Choroid plexus epithelial cell (primary cell): ENCODE data around the gene OR2W1.

Experiments used
- DNase-seq: peaks from one replicate; pipeline ENCODE4 v3.0.0-alpha.2; 2010; ENCODE audit warnings: low read depth
- H3K4me3 ChIP-seq: 2 replicates; pipeline ENCODE4 v1.5.1; 2011; ENCODE audit warnings: low read depth, mild to moderate bottlenecking, control low read depth, low read length, moderate library complexity
- TF ChIP-seq, protein P1 (sequence below): conservative IDR thresholded peaks from 2 replicates; pipeline ENCODE4 v1.5.1; 2011; ENCODE audit warnings: low read depth, mild to moderate bottlenecking, control low read depth, inconsistent platforms, low read length, moderate library complexity

The OR2W1 gene

DNA sequence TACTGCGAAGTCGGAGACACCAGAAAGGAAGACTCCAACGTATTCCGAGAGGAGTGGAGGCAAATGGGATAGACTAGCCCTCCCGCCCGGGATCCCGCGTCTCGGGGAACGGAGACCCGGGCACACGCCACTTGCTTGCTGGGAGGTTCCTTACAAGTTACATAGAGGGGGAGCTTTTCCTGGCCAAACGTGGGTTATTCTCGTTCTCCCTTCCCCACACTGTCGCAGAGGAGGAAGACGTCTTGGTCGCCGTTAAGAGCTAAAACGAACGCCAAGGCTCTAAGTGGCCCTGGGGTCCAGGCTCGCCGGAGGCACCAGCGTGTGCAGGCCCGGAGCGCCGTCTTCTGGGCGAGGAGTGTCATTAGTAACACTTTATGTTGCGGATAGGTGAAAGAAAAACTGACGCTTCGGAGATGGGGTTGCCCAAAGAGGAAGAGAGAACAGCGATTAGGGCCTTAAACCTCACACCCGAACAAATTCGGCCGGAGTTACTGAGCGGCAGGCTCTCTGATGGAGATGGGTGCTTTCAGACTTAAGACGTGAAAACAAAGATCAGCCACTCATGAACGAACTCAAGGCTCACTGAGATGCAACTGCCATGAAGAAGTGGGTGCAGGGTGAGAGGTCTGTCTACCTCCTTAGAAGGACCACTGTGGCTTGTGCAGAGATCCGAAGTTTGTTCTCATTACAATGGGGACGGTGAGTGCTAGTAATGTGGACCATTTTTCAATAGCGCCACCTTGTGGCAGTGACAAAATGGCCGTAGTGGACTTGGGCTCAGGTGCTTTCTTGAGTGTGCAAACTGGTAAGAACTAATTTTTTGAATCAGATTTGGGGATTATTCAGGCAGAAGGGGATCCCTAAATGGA, 28.2 kb downstream of the OR2W1 start:
- TF ChIP-seq, protein P1, sequence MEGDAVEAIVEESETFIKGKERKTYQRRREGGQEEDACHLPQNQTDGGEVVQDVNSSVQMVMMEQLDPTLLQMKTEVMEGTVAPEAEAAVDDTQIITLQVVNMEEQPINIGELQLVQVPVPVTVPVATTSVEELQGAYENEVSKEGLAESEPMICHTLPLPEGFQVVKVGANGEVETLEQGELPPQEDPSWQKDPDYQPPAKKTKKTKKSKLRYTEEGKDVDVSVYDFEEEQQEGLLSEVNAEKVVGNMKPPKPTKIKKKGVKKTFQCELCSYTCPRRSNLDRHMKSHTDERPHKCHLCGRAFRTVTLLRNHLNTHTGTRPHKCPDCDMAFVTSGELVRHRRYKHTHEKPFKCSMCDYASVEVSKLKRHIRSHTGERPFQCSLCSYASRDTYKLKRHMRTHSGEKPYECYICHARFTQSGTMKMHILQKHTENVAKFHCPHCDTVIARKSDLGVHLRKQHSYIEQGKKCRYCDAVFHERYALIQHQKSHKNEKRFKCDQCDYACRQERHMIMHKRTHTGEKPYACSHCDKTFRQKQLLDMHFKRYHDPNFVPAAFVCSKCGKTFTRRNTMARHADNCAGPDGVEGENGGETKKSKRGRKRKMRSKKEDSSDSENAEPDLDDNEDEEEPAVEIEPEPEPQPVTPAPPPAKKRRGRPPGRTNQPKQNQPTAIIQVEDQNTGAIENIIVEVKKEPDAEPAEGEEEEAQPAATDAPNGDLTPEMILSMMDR, result peak; percentile 91
- DNase-seq, result peak; percentile 88
- H3K4me3 ChIP-seq, result peak overlapping the region; percentile 60

DNA sequence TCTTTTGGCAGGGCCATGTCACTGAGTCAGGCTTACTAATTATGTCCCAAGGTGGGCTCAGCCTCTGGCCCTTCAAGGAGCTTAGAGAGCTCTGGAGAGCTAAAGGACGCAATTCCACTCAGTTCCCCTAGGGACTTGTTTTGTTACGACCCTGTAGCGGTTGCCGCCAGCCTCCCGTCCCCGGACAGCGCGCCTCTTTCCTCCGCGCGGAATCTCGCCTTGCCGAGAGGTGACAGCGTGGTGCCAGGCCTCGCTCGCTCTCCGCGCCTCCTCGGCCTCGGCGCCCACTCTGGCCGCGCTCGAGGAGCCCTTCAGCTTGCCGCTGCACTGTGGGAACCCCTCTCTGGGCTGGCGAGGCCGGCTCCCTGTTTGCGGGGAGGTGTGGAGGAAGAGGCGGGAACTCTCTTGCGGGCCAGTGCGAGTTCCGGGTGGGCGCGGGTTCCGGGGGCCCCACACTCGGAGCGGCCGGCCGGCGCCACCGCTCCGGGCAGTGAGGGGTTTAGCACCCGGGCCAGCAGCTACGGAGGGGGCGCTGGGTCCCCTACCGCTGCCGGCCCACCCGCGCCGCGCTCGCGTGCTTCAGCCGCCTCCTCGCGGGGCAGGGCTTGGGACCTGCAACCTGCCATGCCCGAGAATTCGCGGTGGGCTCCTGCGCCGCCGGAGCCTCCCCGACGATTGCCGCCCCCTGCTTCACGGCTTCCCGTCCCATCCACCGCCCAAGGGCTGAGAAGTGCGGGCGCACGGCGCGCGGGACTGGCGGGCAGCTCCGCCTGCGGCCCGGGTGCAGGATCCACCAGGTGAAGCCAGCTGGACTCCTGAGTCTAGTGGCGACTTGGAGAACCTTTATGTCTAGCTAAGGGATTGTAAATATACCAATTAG, 30.0 kb downstream of the OR2W1 start:
- peak overlapping the region; percentile 44 for H3K4me3 ChIP-seq
- TF ChIP-seq, protein P1, result peak; percentile 29
- peak; percentile 26 for DNase-seq

DNA sequence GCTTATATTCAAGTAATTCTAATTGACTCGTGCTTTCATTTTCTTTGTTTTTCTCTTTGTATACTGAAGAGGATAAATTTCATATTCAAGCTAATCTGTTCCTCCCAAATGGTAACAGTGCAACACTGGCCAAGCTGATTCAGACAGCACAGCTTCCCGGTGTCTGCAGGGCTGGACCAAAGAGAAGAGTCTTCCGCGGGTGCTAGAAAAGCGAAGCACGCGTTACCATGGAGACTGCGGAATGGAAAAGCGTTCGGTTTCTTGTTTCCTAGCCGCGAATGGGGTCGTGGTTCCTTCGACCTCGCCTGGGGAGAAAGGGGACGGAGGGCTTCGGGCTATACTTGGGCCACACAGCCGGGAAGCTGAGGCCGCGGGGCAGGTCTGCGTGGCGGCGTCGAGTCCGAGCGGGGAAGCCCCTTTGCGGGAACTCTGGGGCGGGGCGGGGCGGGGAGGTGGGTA, 33.7 kb downstream of the OR2W1 start:
- peak; percentile 74 for DNase-seq
- TF ChIP-seq, protein P1, result no peak
- peak overlapping the region; percentile 70 for H3K4me3 ChIP-seq

DNA sequence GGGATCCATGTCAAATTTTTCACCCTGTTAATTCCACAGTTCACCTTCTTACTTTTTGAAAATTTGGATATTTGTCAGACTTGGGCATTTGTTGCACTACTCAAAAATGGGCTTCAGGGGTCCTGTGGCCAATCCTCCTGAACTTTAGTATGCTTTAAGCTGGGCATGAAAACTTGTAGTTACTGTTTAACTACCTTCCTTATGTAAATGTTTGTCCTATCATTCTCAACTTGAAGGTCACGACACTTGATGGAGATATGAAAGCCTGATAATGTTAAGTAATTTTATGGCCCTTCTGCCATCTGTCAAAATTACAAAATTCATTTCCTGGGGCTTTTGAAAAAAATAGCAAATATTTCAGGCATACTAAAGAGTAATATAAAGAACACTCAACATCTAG, 35.6 kb downstream of the OR2W1 start:
- H3K4me3 ChIP-seq, result no peak overlapping the region
- TF ChIP-seq, protein P1, result no peak
- DNase-seq, result no peak

DNA sequence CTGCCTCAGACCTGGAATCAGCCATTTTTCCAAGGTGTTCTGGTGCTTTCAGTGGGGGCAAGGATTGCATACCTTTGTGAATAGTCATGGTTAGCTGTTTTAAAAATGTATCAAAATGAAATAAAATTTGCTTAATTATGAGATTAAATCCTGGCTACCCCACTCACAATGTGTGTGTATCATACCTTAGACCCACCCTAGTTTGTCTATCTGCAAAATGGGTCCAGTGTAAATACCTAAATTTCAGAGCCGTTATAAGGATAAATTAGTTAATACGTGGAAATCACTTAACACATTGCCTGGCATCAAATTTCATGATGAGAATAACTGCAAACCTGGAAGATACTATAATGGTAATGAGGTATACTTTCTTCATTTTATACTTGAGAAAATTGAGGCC, 36.9 kb downstream of the OR2W1 start:
- no peak overlapping the region for H3K4me3 ChIP-seq
- TF ChIP-seq, protein P1, result no peak
- no peak for DNase-seq

DNA sequence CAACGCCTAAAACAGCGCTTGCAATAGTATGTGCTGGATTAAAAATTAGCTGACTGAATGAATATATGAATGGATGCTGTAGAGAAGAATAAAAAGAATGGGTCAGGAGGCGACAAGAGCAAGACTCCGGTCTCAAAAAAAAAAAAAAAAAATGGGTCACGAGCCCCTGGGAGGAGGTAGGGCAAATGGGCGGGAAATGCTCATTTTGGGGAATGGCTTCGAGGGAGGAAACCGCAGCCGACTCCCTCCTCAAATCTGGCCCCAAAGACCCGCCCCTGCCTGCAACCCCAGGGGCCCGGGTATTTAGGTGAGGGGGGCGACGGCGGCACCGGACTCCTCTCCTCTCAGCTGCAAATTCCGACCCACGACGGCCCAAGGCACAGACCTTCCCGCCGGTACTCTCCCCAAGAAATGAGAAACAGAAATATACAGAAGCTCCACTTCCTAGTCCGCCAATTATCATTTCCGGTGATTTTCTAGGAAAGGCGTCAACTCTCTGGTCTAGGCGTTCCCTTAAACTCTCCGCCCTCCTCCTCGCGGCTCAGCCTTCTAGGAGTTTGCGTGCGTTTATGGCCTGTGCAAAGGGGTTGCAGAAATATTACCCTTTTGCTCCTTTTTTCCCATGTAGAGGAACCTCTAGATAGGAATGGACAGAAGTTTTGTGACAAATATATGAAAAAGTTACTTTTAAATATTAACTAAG, 39.6 kb downstream of the OR2W1 start, which contains the start of gene ZNF311:
Gene ZNF311 (minus strand): TSS at position 133 of the 703 bp plus-strand sequence. CDS start 1,361 bp downstream, outside the sequence.
- TF ChIP-seq, protein P1, result no peak
- DNase-seq, result peak; percentile 80
- H3K4me3 ChIP-seq, result peak within 1 kb of the TSS; percentile 70
